ENCODE results near the gene TAS2R16. TPM values are rescaled to one million over a fixed set of nuclear protein-coding genes. Genes with fewer than 3 reads are reported as not detected.

Gene TAS2R16
- total RNA-seq, 4 donors from 2014 or later: not detected

- ATAC-seq (ENCODE audit: low FRiP score) (no peak), DNase-seq (ENCODE audit: low spot score) (no peak)
- no peak for TF ChIP-seq CTCF (IDR thresholded peaks at IDR 0.05)
Measured at GRCh38 chr7:122951006-122951405, 44.5 kb downstream of the TAS2R16 start.

- ATAC-seq (ENCODE audit: low FRiP score) (no peak), DNase-seq (ENCODE audit: low spot score) (no peak)
- no peak for TF ChIP-seq CTCF (IDR thresholded peaks at IDR 0.05)
Measured at GRCh38 chr7:122949186-122949585, 46.3 kb downstream of the TAS2R16 start.

Other genes starting within 250 kb of the TAS2R16 start
- 10 to 100 TPM; 15.3 to 41.9 (median 24.4) TPM for gene CADPS2, start 109.2 kb downstream of the TAS2R16 start, total RNA-seq
- gene SLC13A1, start 204.3 kb upstream of the TAS2R16 start, total RNA-seq: not detected

Data from omental fat pad (tissue), 4 donors.